Activated CD8-positive, alpha-beta memory T cell treated with anti-CD3 and anti-CD28 coated beads for 48 hours (primary cell): Measurements from ENCODE around the gene KLHL6.

Experiments
- DNase-seq, 3 experiments: peaks; one replicate each; pipeline ENCODE4 v3.0.0-alpha.2; 2020; ENCODE audit warnings: low read depth in 2 of 3, low spot score in 2 of 3

The KLHL6 gene

DNA sequence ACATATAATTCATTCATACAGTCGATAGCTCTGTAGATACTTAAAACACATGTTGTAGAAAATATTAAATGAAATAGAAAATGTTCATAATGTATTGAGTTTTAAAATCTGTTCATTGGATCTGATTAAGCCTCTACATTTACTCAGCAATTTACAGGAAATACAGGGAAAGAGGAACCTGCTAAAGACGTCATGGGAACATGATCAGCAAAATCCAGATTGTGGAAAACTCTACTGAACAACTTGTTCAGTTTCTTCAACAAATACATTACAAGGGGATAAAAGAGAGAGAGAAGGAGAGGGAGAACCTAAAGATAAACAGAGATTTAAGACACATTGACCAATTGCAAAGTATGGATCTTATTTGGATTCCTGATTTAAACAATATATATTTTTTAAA lies 46.7 kb downstream of the KLHL6 start:
- no peak for DNase-seq

DNA sequence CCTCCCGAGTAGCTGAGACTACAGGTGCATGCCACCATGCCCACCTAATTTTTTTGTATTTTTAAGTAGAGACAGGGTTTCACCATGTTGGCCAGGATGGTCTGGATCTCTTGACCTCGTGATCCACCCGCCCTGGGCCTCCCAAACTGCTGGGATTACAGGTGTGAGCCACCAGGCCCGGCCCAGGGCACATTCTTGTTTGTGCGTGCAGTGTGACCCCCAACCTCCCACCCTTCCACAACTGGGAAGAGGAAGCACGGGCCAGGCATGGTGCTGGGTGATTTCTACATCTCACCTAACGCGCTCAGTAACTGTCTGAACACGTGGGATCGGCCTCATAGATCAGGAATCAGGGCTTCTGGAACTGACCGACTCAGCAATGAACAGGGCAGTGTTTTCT lies 48.0 kb downstream of the KLHL6 start:
- DNase-seq = no peak

DNA sequence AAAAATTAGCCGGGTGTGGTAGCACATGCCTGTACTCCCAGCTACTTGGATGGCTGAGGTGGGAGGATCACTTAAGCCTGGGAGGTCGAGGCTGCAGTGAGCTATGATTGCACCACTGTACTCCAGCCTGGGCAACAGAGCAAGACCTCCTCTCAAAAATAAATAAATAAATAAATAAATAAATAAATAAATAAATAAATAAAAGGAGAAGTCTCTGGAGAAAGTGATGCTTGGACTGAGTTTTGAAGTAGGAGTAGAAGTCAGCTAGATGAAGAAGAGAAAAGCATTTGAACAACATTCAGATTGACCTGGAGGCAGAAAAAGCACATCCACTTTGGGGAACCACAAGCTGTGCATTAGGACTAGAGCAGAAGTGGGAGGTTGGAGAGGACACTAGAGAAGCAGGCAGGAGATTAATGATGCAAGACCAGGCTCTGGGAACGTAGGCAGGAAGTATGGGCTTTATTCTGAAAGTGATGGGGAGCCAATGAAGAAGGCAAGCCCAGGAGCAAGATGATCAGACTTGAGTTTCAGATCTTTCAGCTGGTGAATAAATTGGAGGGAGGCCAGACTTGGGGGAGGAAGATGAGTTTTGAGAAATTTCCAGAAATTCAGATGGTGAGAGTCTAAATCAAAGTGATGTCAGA lies 48.7 kb downstream of the KLHL6 start:
- DNase-seq = no peak

DNA sequence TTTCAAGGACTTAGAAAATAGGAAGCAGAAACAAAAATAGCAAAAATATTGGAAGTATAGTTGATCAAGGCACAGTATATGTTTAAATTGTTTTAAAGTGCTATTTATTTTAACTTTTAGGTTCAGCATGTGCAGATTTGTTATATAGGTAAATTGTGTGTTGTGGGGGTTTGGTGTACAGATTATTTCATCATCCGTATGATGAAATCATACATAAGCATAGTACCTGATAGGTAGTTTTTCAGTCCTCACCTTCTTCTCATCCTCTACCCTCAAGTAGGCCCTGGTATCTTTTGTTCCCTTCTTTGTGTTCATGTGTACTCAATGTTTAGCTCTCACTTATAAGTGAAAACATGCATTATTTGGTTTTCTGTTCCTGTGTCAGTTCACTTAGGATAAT lies 50.9 kb downstream of the KLHL6 start:
- DNase-seq = no peak

DNA sequence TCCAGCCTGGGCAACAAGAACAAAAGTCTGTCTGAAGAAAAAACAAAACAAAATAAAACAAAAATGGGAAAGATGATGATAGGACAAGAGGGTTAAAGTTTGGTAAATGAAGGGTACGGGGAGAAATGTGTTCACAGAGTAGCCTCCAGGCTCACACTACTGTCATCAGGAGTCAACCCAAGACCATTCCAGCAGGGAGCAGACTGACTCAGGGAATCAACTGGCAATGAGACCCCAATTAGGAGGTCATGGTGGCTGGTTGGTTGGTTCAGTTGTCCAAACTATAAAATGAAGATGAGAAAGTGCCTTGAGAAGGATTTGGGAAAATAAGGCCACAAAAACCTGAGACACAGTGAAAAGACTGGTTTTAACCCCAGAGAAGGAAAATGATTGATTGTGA lies 51.8 kb downstream of the KLHL6 start:
- DNase-seq = no peak

DNA sequence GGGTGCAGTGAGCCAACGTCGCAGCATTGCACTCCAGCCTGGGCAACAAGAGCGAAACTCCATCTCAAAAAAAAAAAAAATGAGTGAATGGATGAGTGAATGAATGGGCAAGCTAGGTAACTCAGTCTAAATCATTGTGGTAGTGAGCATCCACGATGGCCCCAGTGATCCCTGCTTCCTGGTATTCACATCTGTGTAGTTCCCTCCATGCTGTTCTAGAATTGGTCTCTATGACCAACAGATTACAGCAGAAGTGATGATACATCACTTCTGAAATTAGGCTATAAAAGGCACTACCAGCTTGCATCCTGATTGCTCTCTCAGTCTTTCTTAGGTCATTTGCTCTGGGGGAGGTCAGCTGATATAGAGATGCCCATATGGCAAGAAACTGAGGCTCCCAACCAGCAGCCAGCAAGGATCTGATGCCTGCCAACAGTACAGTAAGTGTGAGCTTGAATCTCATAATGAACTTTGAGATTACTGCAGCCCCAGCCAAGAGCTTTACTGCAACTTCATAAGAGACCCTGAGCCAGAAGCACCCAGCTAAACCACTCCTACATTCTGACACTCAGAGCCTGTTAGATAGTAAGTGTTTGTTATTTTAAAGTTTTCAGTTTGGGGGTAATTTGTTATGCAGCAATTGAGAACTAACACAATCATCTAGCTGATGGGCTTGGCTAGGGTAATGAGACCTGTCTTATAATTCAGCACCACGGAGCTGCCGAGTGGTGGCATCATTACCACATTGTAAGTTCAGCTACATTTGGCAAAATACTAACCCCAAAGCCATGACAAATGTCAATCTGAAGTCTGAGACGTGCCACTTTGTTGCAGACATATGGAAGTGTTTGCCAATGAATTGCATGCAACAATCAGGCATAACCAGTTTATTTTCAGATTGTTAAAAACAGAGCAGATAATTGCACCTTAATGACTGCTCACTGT lies 53.0 kb downstream of the KLHL6 start:
- no peak for DNase-seq

DNA sequence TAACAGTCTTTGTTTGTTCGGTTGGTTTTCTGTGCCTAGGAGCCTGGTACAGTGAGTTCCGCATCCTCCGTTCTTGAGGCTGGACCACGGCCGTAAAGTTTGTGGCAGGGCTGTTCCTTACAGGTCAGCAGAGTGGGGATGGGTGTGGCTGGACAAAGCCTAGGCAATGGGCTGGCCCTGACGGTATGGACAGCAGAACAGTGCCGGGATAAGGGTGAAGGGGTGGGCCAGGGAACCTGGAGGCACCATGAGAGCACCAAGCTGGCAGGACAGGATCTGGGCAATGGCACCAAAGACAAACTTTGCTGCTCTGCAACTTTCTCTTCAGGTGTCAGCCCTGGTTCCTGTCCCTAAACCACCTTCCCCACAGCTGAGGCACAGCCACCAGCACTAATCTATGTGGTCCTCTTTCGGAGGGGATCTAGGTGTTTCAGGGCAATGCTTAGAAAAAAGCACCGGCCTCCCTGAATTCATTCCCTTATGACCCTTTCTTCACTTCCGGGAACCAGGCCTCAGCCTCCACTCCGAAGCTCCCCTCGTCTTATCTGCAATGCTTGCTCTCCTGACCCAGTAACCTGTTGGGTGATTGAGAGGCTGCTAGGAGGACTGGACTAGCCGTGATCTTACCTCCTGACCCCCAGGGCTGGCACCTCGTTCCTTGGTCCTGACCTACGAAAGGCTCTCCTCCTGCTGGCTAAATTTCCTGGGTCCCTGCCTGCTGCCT lies 54.4 kb downstream of the KLHL6 start:
- no peak for DNase-seq

DNA sequence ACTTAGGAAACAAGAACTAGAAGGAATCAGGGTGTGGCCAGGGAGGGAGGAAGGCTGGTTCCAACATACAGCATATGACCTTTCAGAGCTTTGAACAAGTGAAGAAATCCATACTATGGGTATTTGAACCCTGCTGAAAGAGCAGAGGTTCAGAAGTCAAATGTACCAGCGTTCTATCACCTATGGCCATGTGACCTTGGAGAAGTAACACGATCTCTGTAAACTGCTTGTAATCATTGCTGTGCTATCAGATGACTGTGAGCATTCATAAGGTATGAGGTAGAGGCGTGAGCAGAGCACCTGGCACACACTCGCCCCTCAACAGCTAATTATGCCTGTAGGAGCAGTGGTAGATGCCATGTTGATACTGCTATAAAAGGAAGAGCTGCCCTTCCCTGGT lies 55.2 kb downstream of the KLHL6 start:
- no peak for DNase-seq

DNA sequence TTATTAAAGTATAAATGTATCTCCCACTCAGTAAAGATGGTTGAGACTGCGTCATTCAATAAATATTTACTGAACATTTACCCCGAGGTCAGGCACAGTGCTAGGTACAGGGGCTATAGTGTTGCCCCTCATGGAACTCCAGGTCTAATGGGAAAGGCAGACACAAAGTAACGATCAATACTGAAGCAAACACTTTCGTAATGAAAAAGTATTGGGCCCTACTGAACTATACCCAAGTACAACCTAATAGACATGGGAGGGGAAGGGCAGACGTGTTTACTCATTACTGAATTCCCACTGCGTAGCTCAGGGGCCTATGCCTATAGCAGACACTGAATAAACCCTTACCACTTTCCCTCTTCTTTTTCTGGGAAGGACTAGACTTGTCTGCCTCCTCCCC lies 56.9 kb downstream of the KLHL6 start:
- no peak for DNase-seq

DNA sequence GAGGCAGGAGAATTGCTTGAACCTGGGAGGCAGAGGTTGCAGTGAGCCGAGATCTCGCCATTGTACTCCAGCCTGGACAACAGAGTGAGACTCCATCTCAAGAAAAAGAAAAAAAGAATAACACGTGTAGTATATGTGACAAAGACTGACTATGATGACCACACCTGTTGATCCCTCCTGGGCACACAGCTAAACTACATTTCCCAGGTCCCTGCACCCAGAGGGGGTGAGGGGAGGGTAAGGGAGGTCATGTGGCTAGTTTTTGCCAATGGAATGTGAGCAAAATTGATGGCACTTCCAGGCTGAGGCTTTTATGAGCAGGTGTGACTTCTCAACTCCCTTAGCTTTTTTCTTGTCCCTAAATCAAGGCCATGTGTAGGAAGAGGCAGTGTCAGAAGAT lies 58.2 kb downstream of the KLHL6 start:
- no peak for DNase-seq

DNA sequence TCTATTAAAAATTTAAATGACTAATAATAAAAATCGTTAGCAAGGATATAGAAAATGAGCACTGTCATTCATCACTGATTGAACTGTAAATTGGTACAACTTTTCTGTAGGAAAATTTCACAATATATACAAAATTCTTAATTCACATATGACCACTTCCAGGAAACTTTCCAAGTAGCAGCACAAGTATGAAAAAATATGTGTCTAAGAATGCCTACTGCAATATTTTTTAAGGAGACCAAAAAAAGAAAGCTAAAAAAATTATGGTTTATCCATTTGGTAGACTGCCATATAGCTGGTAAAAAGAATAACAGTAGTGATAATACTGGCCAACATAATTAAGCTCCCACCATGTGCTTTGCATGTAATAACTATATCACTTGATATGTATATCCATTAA lies 59.2 kb downstream of the KLHL6 start:
- DNase-seq = no peak

DNA sequence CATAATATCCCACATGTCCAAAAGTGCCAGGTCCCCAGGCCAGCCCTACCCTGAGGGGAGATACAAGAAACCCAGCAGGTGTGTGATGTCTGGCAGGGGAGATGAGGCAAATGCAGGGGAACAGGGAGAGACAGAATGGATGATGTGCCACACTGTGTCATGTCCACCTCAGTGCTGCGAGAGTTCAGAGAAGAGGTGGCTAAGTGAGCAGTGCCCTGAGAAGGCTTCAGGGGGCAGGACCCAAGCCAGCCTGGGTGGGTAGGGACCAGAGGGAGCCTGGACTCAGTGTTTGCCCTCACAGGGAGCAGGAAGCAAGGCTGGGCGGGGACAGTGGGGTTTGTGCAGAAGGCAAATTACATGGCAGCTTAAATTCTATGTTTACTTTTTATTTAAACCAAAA lies 61.2 kb downstream of the KLHL6 start:
- no peak for DNase-seq

DNA sequence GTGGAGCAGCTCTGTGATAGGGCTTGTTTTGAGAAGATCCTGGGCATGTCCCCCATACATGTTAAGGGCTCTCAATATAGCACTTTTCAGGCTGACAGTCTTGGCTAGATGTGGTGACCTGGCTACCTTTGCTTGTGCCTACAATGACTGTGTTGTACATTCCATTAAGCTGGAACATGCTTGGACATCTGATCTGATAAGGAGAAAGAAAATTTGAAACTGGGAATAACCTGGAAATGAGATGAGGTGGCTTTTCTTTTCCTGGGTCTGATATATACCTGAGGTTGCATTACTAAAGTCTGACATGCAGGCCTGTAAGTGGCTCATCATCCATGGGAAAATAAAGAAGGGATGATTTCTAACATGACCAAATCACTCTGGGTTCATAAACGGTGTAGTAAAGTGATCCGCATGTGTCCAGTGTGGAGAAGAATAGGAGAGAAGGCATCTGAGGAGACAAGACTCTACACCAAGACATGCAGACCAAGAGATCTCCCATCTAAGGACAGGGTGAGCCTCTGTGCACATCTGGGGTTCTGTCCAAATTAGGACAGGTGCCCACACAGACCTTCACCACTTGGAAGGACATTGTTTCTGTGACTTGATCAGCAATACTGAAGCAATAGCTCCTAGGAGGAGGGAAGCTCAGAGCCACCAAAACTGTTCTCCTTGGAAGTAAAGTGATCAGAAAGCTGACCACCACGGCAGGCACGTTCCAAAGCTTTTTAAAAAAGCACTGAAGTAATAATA lies 62.0 kb downstream of the KLHL6 start:
- no peak for DNase-seq

DNA sequence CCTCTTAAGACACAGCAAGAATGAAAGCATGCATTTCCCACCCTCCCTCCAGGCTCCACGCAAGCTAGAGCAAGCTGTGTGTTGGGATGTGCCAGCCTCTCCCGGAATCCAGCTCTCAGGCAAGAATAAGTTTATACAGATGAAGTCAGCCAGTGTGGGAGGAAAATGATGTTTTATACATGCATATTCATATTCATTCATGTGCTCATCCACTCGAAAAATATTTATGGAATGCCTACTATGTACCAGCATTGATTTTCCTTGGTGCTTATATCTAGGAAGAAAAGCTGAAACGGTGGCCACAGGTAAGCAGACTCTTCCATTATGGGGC lies 62.7 kb downstream of the KLHL6 start:
- no peak for DNase-seq

DNA sequence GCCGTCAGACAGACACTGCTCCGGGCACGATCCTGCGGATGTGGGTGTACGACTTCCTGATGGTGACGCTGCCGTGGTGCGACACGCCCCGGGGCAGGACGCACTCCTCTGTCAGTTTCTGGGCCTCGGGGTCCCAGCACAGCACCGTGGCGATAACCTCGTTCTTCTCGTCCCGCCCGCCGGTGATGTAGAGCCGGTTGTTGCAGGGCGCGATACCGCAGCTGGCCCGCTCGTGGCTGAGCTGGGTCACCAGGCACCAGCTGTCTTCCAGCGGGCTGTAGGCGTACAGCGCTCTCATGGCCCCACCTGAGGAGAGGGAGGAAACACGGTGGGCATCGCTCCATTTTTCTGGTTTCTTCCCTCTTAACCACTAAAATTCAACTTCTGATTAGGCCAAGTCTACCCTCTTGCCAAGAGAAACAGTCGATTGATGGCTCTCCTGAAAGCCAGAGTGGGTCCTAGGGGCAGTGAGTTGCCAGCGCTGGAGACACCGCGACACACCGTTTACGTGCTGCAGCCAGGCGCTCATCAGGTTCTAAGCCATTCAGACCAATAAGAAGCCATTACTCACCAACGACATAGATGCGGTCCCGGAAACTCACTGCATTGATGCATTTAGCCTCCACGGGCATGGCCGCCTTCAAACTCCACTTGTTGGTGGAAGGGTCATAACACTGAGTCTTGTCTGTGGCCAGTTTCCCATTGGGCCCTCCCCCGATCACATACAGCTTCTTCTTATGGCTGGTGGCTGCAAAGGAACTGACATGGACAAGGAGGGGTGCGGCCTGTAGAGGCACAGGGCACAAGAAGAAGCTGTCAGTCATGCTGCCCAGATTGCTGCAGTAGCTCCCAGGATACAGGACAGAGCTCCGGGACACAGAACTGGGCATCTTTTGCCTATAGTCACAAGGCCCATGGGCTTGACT lies 63.3 kb downstream of the KLHL6 start:
- DNase-seq = no peak

DNA sequence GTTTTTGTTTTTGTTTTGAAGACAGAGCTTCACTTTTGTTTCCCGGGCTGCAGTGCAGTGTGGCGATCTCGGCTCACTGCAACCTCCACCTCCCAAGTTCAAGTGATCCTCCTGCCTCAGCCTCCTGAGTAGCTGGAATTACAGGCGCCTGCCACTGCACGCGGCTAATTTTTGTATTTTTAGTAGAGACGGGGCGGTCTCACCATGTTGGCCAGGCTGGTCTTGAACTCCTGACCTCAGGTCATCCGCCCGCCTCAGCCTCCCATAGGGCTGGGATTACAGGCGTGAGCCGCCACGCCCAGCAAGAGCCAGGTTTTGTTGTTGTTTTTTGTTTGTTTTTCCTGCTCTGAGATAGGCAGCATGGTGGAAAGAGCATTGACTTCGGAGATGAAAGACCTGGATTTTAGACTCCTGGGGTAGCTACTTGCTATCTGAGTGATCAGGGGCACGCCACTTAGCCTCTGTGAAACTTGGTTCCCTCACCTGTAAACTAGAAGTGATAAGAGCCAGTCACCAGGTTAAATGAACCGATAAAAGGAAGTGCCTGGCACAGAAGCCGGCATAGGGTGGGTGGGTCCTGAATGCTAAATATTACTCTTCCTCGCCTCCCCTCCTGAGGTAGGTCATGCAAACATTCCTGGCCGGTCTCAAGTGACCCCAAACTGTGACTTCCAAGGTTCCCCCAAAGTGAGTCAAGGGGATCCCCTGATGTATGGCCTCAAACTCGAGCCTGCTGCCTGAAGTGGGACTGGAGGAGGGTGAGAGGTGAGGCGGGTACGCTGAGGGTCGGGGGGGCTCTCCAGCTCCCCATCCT lies 64.2 kb downstream of the KLHL6 start:
- no peak for DNase-seq

DNA sequence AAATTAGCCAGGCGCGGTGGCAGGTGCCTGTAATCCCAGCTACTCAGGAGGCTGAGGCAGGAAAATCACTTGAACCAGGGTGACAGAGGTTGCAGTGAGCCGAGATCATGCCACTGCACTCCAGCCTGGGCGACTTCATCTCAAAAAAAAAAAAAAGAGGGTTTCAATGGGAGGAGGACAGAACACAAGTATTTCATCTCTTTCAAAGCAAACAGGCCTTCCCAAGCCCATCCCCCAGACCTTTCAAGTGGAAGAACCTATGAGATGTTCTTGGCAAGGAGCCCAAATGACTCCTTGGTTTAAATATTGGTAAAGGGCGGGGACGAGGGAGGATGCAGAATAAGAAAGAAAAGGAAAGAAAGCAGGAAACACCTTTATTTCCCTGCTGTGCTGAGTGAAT lies 64.9 kb downstream of the KLHL6 start:
- DNase-seq = no peak

DNA sequence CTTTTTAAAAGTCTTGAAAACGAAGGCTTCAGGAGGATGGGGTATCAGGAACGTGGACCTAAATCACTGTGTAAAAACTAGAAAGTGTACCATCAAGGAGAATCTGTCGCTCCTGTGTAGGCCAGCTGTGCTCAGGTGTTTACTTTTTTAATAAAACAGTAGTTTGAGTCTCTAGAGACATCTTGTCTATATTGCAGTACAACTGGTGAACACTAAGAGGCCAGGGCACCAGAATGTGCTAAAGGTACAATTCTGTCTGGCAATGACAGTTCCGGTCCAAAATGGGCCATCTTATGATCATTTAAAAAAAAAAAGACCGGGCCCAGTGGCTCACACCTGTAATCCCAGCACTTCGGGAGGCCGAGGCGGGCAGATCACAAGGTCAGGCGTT lies 65.3 kb downstream of the KLHL6 start:
- no peak for DNase-seq

DNA sequence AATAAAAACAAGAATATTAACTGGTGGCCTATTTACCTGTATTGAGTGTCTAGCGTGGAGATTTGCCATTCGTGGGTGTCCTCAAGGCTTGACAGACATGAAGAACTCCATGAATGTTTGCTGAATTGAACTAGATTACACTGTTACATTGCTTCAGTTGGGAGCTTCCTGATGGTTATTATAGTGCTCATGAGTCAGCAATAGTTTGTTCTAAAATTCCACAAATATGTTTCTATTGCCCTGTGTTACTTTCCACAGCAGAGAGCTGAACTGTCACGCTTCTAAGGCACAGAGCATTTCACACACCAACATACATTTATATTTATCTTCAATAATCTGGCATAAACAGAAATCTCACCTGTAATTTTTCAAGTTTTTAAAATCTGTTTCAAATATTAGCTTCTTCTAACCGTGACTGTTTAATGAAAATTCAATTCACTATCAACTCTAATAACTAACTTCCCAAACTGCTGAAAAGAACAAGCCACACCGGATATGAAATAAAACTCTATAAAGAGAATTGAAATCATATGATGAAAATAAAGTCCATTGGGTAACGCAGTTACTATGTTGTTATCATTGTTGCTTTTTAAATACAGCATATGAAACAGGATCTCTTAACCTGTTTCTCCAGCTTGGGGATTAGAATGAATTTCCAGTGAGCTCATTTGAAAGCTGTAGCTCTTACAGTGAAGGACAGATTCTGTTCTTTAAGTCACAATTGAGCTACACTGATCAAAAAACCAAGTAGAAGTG lies 65.9 kb downstream of the KLHL6 start:
- no peak for DNase-seq
